HG03103 (cell line): Measurements from ENCODE around the gene CRX.
"Not testable (repeated sequence)": the region's sequence is repeated elsewhere in the genome, so short reads cannot be mapped to it uniquely, and the experiment has no call there.

ENCODE experiments used
- ATAC-seq: cut with Tn5 transposase; IDR thresholded peaks from one replicate; pipeline ENCODE4 v1.9.1; 2021; ENCODE audit warnings: low read depth; ENCODE audit not compliant: unreplicated experiment

CRX gene

DNA sequence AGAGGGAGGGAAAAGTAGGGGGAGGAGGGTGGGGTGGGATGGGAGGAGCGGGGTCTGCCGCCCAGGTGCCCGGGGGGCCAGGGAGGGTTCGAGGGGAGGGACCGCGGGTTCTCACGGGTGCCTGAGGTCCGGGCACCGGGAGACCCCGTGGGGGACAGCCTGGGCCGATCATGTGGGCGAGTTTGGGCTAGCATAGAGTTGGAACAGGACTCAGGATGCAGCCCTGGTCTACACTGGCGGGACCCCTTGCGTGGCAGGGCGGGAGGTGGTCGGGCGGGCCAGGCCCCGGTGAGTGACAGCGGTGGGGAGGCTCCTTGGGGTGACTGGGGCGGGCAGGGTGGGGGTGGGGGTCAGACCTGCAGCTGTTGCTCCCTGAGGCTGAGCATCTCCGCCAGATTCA lies 18.6 kb upstream of the CRX start:
- ATAC-seq, result not testable (repeated sequence)

DNA sequence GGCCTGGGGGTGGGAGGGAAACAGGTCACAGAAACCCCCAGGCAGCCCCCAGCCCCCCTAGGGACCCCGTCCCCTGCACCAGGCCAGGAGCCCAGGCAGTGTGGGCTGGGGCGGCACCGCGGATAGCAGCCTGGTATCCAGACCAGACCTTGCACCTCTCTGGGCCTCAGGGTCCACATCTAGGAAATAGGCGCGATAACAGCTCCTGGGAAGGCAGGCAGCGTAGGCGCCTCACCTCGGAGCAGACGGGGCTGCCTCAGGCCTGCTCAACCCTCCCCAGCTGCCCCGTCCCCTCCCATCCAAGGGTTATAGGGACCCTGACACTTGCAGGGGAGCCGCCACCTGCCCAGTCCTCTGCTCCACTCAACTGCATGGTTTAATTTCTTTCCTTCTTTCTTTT lies 18.1 kb upstream of the CRX start:
- not testable (repeated sequence) for ATAC-seq

DNA sequence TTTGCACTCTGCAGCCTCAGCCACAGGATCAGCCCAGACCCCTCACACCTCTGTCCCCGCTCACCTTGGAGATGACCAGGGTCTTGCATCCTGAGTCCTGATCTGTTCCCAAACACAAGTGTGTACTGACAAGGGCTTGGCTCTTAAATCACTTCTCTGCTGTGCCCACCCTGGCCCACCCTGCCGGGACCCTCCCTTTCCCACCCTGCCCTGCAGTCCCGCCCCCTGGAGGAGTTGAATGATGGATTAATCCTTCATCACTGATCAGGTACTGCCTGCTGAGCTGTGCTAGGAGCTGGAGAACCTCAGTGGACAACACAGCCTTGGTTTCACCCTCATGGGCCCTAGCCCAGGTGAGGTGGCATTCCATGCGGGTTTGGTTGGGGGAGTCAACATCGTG lies 17.3 kb upstream of the CRX start, which contains the start of gene TPRX1:
TSS of gene TPRX1 (minus strand) at position 101 of the 400 bp plus-strand sequence. CDS start at position 89, 12 bp downstream.
- ATAC-seq, result not testable (repeated sequence)

DNA sequence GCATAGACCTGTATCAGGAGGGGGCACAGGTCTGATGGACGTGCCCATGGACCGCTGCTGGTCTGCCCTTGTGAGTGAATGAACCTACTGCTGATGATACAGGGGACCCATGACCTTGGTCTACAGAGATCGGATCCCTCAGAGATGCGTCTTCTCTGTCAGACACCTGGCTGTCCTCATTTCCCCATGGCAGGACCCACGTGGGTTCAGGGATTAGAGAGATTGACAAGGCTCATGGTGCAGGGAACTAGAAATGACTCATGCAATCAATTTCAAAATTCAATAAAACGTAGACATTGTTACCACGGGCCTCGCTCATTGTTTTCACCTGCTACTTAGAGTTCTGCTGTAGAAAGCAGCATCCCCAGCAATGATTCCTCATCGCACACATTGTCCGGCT lies 16.4 kb upstream of the CRX start:
- ATAC-seq, result no peak

DNA sequence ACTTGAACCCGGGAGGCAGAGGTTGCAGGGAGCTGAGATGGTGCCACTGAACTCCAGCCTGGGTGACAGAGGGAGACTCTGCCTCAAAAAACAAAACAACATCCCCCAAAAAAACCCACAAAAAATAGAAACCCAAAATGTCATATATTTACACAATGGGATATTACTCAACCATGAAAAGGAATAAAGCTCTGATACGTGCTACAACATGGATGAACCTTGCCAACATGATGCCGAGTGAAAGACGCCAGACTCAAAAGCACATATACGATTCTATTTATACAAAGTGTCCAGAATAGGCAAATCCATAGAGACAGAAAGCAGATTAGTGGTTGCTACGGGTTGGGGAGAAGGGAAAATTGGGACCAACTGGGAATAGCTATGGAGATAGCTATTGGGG lies 15.3 kb upstream of the CRX start:
- no peak for ATAC-seq

DNA sequence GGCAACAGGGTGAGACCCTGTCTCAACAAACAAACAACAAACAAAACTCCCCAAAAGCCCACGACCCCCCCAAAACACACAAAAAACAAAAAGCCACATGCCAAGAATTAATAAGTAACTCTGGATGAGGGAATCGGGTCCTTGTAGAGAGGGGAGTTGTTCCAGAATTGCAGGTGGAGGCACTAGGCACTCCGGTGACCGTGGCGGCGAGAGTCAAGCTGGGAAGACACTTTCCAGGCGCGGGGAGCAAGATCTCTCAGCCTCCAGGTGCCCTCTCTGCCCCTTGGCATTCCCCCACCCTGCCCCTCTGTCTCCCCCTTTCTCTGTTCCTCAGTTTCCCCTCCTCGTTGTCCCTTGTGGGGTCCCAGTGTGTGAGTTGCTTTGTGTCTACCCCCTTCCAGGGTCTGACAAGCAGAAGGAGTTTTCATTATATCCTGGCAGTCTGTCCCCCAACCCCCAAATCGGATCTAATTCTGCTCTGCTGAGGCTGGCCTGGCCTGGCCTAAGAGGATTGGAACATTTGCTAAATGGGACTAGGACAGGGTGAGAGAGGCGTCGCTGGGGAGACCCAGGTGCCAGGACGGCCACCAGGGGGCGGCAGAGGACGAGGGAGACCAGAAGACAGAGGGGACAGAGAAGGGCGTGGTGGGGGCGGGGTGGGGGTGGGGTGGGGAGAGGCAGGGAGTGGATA lies 8.3 kb upstream of the CRX start:
- no peak for ATAC-seq

DNA sequence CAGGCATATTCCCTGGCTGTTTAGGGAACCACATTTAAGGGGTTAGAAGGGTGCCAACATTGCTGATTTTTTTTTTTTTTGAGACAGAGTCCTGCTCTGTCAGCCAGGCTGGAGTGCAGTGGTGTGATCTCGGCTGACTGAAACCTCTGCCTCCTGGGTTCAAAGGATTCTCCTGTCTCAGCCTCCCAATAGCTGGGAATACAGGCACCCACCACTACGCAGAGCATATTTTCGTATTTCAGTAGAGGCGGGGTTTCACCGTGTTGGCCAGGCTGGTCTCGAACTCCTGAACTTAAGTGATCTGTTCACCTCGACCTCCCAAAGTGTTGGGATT lies 7.8 kb upstream of the CRX start:
- ATAC-seq, result no peak

DNA sequence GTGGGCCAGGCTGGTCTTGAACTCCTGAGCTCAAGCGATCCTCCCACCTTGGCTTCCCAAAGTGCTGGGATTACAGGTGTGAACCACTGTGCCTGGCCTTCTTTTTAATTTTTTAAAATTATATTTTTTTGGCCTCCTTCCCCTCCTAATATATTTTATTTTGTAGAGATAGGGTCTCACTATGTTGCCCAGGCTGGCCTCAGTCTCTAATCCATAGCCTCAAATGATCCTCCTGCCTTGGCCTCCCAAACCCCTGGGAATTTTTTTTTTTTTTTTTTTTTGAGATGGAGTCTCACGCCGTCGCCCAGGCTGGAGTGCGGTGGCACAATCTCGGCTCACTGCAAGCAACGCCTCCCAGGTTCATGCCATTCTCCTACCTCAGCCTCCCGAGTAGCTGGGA lies 5.5 kb upstream of the CRX start:
- not testable (repeated sequence) for ATAC-seq

DNA sequence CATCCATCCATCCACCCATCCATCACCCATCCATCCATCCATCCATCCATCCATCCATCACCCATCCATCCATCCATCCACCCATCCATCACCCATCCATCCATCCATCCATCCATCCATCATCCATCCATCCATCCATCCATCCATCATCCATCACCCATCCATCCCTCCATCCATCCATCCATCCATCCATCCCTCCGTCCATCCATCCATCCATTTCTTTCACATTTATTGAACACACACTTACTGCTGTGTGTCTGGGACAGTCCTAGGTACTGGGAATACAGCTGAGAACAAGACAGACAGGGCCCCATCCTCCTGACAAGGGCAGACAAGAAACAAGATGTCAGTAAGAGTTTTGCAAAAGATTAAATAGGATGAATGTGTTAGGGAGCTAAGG lies 3.5 kb upstream of the CRX start:
- not testable (repeated sequence) for ATAC-seq

DNA sequence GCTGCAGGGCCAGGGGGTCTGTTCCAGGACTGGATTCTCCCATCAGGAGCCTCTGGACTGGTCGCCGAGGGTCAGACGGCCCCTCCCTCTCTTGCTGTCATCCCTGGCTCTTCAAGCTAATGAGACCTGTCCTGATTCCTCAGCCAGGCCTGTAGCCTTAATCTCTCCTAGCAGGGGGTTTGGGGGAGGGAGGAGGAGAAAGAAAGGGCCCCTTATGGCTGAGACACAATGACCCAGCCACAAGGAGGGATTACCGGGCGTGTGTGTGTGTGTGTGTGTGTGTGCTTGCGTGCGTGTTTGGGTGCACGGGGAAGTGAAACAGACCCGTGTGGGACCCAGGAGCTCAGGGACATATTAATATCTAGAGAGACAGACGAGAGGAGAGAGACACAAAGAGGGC lies 1.9 kb upstream of the CRX start:
- no peak for ATAC-seq

DNA sequence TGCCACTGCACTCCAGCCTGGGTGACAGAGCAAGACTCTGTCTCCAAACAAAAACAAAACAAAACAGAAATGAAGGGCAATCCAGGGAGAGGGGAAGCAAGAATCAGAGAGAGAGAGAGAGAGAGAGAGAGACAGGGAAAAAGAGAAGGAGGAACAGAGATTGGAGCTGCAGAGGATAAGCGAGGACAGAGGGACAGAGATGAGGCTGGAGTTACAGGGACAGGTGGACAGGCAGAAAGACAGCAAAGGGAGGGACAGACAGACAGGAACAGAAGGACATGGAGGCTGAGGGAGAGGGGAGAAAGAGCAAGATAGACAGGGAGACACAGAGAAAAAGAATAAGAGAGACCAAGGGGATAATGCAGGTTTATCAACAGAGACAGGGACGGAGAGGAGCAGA lies 1.3 kb upstream of the CRX start:
- no peak for ATAC-seq

DNA sequence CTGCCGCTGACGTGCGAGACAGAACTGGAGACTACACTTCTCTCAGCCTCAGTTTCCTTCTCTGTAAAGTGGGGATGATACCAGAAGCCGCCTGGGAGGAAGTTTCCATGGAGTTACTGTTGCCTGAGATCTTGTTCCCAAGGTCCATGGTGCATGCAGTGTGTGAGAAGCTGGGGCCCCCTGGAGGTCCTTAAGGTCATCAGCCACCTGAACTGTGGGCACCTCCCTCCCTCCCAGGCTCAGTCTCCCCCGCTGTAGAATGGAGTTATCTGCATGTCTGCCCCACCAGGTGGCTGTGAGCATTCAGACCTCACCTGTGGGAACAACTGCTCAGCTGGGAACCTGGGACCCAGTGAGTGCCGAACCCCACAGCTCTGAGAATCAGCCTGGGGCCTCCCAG lies 2.7 kb downstream of the CRX start:
- no peak for ATAC-seq

DNA sequence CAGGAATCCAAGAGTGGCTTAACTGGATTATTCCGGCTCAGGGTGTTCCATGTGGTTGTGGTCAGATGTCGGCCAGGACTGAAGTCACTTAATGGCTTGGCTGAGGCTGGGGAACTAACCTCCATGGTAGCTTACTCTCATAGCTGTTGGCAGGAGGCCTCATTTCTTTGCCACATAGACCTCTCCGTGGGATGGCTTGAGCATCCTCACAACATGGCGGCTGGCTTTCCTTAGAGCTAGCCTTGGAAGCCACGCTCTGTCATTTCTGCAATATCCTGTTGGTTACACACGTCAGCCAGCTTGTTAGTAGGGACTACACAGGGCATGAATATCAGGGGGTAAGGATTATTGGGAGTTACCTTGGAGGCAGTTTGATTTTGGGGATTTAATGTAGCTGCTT lies 5.1 kb downstream of the CRX start:
- ATAC-seq, result no peak

DNA sequence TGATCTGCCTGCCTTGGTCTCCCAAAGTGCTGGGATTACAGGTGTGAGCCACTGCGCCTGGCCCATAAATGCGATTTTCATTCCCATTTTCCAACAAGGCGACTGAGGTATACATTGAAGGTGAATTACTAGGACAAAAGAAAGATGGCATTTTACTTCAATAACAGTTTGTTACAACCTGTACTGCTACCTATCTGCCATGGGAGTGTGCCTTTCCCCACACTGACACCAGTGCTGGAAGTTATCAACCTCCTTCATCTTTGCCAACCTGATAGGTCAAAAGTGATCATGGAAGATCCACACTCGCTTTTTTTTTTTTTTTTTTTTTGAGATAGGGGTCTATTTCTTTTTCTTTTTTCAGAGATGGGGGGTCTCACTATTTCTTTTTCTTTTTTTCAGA lies 11.0 kb downstream of the CRX start:
- ATAC-seq, result no peak

DNA sequence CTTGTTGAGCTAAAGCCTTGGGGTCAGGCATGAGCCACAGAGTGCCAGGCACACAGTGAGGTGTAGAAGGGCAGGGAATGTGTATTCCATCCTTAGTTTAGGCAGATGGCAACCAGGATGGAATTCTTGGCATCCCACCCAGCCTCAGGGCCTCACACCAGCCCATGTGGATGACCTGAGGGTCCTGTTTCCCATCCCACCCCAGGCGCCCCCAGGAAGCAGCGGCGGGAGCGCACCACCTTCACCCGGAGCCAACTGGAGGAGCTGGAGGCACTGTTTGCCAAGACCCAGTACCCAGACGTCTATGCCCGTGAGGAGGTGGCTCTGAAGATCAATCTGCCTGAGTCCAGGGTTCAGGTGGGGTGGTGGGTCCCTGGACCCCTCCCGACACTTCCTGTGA lies 14.3 kb downstream of the CRX start:
- no peak for ATAC-seq

DNA sequence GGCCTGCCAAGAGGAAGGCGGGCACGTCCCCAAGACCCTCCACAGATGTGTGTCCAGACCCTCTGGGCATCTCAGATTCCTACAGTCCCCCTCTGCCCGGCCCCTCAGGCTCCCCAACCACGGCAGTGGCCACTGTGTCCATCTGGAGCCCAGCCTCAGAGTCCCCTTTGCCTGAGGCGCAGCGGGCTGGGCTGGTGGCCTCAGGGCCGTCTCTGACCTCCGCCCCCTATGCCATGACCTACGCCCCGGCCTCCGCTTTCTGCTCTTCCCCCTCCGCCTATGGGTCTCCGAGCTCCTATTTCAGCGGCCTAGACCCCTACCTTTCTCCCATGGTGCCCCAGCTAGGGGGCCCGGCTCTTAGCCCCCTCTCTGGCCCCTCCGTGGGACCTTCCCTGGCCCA lies 17.7 kb downstream of the CRX start:
- no peak for ATAC-seq

DNA sequence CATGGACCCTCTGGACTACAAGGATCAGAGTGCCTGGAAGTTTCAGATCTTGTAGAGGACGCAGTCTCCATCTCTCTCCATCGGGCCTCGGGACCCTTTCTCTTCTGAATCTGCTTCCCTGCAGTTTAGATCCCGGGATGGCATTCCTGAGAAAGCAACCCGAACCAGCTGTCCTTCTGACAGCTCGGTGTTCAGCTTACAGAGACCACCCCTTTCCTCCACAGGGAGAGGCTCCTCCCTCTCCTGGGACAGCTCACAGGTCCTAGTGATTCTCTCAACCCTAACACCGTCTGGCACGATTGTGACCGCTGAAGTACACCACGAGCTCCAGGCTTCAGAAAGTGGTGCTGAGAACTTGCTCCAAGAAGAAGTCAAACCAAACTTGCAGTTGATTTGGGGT lies 18.2 kb downstream of the CRX start:
- no peak for ATAC-seq

DNA sequence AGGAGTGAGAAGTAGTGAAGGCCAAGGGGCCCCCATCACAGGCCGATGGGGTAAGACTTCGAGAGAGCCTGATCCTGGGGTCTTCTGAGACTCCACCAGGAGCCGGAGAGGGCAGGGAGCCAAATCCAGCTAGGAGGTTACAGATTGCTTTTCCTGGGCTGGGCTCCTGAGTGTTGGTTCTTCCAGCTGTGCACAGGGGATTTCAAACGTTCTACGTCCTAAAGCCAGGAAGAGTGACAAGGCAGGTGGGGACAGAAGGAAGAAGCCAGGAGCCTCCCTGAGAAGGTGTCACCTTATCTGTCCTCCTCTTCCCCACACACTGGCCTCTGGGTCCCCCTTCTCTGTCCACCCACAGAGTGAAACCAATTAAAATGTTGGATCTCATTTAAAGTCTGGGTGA lies 21.2 kb downstream of the CRX start:
- ATAC-seq, result no peak

DNA sequence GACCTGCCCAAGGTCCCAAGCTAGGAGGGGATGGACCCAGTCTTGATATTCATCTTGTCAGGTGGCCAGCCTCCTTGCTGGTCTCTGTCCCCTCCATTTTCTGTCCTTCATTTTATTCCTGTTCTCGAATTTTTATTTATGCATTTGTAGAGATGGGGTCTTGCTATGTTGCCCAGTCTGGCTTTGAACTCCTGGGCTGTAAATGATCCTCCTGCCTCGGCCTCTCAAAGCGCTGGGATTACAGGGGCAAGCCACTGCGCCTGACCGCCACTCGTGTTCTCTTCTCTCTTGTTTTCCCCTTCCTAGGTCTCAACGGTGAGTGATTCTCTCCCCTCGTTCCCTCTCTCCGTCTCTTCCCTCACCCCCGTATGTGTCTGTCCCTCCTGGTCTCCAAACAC lies 26.7 kb downstream of the CRX start:
- ATAC-seq, result no peak

DNA sequence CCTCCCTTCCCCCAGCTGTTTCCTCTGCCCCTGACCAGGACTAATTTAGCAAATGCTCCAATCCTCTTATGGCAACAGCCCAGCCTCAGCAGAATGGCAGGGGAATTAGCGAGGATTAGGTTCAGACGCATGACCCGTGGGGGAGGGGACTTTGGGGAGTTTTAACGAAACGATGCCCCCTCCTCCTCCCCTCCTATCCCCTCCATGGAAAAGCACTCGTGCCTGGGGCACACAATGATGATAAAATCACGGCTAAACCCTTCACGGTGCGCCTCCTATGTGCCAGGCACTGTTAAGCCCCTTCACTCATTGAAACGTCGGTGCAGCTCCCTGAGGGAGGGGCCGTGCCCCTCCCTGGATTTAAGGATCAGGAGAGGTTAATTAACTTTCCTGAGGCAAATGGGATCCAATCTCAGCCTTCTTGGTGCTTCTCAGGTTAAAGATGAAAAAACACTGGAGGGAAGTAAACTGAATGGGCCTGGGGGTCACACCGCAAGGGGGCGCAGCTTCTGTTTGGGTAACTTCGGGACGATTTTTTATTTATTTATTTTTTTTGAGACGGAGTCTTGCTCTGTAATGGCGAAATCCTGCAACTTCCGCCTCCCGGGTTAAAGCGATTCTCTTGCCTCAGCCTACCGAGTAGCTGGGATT lies 27.2 kb downstream of the CRX start:
- no peak for ATAC-seq

DNA sequence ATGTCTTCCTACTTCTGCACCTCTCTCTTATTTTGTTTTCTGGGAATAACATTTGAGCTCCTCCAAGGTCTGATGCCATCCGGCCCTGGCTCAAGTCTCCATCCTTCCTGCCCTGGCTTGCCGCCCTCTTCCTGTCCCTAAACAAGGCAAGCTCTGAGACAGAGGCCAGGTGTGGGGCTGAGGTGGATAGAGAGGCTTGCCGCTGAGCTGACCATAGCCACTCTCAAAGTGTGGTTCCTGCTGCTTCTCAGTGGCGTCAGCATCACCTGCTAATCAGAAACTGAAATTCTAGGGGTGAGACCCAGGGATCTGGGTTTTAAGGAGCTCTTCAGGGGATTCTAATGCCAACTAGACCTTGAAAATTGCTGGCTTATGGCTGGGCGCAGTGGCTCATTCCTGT lies 31.3 kb downstream of the CRX start:
- no peak for ATAC-seq

DNA sequence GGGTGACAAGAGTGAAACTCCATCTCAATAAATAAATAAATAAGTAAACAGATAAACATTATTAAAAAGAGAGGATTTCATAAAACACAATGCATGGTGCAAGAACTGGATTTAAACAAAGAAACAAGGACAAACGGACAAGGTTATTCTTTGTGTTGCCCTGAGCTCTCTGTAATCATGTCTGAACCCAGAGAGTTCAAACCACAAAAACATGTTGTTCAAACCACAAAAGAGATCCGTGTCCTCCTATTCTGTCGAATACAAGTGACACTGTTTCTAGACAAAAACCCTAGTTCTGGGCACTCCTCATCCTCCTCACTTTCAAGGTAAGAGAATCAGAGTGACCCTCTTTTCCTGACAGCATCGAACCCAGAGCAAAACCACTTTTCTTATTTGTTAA lies 32.7 kb downstream of the CRX start:
- no peak for ATAC-seq

DNA sequence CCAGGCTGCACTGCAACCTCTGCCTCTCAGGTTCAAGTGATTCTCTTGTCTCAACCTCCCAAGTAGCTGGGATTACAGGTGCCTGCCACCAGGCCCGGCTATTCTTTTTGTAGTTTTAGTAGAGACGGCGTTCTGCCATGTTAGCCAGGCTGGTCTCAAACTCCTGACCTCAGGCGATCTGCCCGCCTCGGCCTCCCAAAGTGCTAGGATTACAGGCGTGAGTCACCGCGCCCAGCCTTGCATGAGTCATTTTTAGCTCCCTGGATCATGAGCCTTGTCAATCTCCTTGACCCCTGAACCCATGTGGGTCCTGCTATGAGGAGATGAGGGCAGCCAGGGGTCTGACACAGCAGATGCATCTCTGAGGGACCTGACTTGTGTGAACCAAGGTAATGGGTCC lies 36.5 kb downstream of the CRX start:
- ATAC-seq, result not testable (repeated sequence)
